Measurements from ENCODE around the gene RPS3. TPM values are rescaled to one million over a fixed set of nuclear protein-coding genes. Genes with fewer than 3 reads are reported as not detected.

Gene RPS3
- total RNA-seq, 4 donors from 2014 or later = 529 to 907 (median 716) TPM

DNA sequence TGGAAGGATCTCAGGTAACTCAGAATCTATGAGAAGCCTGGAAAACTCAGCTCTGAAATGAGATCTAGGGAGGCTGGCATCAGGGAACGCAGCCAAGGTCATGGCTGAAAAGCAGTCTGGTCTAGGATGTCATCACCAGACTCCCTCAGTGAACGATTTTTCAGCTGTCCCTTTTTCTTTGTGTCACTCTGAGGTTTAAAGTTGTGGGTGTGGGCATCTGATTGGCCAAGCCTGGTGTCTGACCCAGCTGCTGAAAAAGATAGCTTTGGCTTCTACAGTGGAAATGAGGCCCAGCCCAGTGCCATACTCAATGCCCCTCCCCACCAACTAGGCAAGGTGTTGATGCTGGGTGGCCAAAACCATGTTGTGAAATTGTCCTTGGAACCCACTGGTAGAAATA lies 14.5 kb downstream of the RPS3 start:
- TF ChIP-seq, protein P1, sequence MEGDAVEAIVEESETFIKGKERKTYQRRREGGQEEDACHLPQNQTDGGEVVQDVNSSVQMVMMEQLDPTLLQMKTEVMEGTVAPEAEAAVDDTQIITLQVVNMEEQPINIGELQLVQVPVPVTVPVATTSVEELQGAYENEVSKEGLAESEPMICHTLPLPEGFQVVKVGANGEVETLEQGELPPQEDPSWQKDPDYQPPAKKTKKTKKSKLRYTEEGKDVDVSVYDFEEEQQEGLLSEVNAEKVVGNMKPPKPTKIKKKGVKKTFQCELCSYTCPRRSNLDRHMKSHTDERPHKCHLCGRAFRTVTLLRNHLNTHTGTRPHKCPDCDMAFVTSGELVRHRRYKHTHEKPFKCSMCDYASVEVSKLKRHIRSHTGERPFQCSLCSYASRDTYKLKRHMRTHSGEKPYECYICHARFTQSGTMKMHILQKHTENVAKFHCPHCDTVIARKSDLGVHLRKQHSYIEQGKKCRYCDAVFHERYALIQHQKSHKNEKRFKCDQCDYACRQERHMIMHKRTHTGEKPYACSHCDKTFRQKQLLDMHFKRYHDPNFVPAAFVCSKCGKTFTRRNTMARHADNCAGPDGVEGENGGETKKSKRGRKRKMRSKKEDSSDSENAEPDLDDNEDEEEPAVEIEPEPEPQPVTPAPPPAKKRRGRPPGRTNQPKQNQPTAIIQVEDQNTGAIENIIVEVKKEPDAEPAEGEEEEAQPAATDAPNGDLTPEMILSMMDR (IDR thresholded peaks at IDR 0.05; ENCODE audit: low read depth) = no peak

DNA sequence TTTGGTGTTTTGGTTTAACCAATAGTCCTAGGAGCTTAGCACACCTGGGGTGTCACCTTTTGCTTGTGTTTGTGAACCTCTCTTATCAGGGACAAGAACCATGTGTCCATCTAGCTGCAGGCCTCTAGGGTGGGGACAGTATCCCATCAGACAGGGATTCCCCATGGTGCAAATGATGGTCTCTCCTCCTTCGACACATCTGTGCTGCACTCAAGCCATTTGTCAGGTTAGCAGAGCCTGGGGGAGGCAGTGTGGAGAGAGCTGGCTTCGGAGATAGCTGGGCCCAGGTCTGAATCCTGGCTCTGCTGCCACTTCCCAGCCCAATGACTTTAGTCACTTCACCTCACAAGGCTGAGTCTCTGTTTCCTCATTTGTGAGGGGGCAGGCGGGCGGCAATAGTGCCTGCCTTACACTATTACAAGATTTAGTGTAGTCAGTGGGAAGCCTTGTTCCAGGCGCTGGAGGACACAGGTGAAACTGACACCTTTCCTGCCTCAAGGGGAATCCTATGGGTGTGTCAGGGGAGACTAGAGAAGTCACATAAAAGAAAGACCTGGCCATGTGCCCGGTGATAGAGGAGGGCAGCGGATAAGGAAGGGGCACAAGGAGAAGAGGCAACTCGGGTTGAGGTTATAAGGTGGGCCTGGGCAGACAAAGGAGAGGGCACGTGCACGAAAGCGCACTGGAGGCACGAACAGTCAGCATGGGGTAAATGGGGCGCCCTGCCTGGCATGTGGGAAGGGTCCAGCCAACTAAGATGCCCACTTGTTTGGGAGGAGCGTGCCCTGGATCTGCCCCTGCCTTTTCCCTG lies 21.1 kb downstream of the RPS3 start:
- TF ChIP-seq, protein P1 (IDR thresholded peaks at IDR 0.05; ENCODE audit: low read depth) = no peak

DNA sequence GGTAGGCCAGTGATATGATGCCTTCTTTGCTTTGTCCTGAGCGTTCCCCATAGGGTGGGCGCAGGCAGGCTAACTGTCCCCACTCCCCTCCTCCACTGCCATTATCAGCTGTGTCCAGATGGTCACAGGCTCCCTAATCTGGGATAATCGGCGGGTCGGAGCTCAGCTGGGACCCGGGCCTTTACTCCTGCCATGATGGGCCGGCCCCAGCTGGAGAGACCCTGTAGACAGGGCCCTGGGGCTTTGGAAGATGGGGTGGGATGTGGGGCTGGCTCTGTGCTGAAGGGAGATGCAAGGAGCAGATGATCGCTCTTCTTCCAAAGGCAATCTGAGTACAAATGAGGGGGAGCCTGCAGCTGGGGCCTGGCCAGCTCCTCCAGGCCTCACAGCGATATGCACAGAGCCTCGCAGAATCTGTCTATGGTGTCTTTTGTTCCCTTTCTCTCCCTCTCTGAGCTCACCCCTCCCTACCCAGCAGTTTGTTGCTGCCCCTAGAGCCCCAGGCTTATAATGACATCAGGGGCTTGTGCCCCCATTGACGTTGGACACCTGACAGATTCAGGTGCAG lies 21.8 kb downstream of the RPS3 start:
- TF ChIP-seq, protein P1 (IDR thresholded peaks at IDR 0.05; ENCODE audit: low read depth) = no peak

DNA sequence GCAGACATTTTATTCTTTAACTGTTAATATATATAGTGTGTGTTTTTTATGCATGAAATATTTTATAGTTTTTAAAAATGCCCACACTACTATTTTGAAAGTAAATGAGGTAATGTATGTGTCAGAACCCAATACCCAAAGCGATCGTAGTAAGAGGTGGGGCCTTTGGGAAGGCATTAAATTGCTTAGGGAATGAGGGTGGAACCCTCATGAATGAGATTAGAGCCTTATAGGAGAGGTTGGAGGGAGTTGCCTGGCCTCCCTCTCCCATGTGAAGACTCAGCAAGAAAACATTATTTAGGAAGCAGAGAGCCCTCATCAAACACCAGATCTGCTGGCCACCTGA lies 22.6 kb downstream of the RPS3 start:
- TF ChIP-seq, protein P1 (IDR thresholded peaks at IDR 0.05; ENCODE audit: low read depth) = no peak

DNA sequence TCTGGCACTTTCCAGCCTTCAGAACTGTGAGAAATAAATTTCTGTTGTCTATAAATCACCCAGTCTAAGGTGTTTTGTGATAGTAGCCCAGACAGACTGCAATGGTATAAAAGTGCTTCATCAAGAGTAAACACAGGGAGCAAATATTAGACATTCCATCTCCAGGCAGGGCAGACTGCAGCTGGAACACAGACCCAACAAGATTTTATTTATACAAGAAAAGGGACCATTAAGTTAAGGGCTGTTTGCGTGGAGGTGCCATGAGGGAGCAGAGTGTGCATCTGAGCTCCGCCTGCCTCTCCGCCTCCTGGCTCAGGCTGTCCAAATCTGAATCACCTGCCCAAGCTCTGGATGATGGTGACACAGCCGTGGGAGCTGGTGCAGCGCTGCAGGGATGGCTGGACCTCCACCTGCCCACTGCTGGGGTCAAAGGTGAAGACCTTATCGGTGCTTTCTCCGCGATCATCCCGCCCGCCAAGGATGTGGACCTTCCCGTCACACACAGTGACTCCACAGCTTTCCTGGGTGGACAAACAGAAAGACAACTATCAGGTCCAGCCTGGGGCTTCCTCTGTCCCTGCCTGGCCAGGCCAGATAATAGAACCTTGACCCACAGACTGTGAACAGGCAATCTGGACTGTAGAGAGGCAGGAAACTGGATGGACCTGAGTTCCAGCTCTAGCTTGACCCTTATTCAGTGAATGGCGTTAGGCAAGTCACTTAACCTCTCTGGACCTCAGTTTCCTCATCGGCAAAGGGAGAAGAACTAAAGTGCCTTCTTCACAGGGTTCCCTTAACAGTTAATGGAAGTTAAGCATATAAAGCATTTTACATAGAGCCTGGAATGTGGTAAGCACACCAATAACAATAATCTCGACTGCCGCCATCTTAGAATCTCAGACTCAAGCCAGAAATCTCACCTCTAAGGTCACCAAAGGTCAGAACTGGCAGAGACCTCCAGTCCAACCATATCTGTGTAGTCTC lies 23.2 kb downstream of the RPS3 start:
- TF ChIP-seq, protein P1 (IDR thresholded peaks at IDR 0.05; ENCODE audit: low read depth) = no peak

DNA sequence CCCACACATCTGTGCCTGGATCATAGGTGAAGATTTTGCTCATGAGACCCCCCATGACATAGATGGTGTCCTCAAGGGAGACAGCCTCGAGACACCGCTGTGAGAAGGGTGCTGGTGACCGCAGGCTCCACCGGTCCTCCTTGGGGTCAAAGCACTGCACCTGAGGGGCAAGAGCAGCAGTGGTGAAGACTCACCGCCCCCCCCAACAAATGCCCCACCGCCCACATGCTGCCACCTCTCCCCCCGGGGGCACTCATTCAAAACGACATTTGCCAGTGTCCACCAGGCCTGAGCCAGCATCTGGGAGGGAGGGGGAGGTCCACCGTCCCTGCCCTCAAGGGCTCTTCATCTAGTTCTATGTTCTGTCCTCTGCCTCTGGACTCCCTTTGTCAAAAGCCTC lies 24.4 kb downstream of the RPS3 start:
- TF ChIP-seq, protein P1 (IDR thresholded peaks at IDR 0.05; ENCODE audit: low read depth) = no peak

DNA sequence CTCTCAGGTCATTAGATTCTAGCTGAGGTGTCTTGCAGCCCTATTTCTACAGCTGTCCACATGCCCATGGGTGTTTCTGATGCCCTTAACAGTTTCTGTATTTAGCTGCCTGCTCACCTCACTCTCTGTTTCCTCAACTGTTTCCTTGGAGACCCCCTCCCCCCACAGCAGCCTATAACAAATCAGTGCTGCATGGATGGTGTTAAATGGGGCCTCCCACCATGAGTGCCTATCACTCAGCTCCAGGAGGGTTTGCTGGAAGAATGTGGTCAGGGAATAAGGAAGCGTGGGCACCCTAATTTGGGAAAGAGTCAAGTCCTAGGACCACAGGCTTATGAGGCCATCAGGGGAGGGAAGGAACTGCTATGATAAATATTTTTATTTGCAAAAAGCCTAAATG lies 25.1 kb downstream of the RPS3 start:
- TF ChIP-seq, protein P1 (IDR thresholded peaks at IDR 0.05; ENCODE audit: low read depth) = no peak

Data from subcutaneous adipose tissue (tissue), 4 donors.